Tibial nerve (tissue), 3 donors: ENCODE data around the gene UBA6.

Experiments
- POLR2A ChIP-seq, 2 donors: fragments of 450-650 bp; IDR thresholded peaks; one replicate each; pipeline ENCODE4 v1.6.1; 2017; ENCODE audit warnings: antibody characterized with exemption in 2 of 2, mild to moderate bottlenecking in 2 of 2, moderate library complexity in 2 of 2
- TF ChIP-seq, protein P1 (sequence below), 5 experiments: fragments of 200-600 bp in 3 of 5; fragments of 450-650 bp in 2 of 5; sonication (generic) in 3 of 5; IDR thresholded peaks; one replicate each; pipeline ENCODE4 v1.5.1; 2016 to 2019; ENCODE audit warnings: antibody characterized with exemption in 5 of 5, mild to moderate bottlenecking in 3 of 5, moderate library complexity in 2 of 5

DNA sequence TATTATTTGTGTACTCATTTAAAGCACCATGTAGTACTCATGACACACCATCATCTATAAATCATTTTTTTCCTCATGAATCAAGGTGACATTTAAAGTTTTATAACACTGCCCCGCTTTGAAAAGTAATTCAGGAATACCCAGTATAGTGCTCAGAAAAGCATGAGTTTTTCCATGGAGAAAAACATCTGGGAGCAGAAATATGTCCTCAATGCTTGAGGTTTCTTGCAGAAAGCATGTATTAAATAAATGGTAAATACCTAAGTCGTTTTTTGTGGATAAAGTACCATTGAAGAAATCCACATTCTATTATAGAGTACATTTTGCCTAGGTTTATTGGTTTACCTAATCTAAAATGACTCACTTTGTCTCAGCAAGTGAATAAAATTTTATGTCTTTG, 66.2 kb downstream of the UBA6 start:
- TF ChIP-seq, protein P1, sequence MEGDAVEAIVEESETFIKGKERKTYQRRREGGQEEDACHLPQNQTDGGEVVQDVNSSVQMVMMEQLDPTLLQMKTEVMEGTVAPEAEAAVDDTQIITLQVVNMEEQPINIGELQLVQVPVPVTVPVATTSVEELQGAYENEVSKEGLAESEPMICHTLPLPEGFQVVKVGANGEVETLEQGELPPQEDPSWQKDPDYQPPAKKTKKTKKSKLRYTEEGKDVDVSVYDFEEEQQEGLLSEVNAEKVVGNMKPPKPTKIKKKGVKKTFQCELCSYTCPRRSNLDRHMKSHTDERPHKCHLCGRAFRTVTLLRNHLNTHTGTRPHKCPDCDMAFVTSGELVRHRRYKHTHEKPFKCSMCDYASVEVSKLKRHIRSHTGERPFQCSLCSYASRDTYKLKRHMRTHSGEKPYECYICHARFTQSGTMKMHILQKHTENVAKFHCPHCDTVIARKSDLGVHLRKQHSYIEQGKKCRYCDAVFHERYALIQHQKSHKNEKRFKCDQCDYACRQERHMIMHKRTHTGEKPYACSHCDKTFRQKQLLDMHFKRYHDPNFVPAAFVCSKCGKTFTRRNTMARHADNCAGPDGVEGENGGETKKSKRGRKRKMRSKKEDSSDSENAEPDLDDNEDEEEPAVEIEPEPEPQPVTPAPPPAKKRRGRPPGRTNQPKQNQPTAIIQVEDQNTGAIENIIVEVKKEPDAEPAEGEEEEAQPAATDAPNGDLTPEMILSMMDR (IDR thresholded peaks at IDR 0.05) = no peak
- no peak for TF ChIP-seq POLR2A (IDR thresholded peaks at IDR 0.05)
